H4 (cell line): ENCODE measurements around the gene DOP1A. TPM values are rescaled to one million over a fixed set of nuclear protein-coding genes. Genes with fewer than 3 reads are reported as not detected.
"Not testable (repeated sequence)": the region's sequence is repeated elsewhere in the genome, so short reads cannot be mapped to it uniquely, and the experiment has no call there.

Experiments used
- DNase-seq: peaks from one replicate; pipeline ENCODE4 v3.0.0-alpha.2; 2015; ENCODE audit warnings: low spot score
- total RNA-seq: library from RNA; depleted of rRNA; stranded (reverse); fragments of >200 nt; shearing (Covaris generic); gene quantifications from 2 replicates; pipeline ENCODE4 v1.2.3, GENCODE V29; 2014

The DOP1A gene
- total RNA-seq, 1 experiment from 2014 or later: 5.3 TPM

DNA sequence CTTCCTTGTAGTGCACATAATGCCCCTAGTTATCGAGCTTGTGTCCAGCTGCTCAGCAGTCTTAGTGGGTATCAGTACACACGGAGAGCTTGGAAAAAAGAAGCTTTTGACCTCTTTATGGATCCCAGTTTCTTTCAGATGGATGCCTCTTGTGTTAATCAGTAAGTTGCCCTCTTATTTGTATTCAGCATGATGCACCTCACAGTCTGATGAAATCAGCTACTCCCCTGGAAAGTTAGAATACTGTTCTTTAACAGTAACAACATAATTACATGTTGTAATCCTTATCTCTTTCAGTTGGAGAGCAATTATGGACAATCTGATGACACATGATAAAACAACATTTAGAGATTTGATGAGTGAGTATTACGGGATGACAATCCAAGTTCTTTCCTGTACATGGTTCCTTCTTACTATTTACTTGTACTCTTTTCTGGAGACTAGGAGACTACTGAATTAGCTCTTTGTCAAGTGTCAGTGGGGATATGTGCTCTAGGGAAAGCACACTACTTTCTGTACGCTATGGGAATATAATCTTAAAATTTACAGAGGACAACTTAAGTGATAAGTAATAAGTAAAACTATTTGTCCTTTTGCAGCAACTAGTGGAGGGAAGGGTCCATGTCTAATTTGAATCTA lies 86.5 kb downstream of the DOP1A start:
- DNase-seq: no peak

DNA sequence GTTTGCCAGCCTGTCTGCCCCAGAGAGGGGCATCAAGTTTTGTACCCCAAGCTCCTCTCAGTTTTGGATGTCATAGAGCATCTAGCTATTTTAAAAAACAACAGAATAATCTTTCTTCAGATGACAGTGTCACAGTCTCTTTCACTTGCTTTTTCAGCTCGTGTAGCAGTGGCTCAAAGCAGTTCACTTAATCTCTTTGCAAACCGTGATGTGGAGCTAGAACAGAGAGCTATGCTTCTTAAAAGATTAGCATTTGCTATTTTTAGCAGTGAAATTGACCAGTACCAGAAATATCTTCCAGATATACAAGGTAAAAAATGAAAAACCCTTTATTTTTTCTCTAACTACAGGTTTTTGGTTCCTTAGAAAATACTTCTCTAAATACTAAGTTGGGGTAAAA lies 88.3 kb downstream of the DOP1A start:
- DNase-seq: no peak

- no peak for DNase-seq
Observed at GRCh38 chr6:83160167-83160566, 92.7 kb downstream of the DOP1A start.

DNA sequence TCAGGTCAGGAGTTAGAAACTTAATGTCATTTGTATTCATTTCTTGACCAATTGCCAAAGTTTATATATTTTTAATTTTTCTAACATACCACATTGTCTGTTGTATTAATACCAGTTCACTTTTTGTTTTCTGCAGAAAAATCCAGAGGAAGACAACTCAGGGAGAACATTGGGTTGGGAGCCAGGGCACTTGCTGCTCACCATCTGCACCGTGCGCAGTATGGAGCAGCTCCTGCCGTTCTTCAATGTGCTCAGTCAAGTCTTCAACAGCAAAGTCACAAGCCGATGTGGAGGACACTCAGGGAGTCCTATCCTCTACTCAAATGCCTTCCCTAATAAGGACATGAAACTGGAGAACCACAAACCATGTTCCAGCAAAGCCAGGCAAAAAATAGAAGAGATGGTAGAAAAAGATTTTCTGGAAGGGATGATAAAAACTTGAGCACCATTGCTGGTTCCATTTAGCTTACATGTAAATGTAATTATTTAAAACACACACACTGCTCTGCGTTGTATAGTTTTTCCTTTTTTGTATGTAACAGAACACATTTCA lies 100.3 kb downstream of the DOP1A start:
- no peak for DNase-seq

GRCh38 chr6:83168556-83168955 lies 101.1 kb downstream of the DOP1A start:
- DNase-seq: no peak

DNA sequence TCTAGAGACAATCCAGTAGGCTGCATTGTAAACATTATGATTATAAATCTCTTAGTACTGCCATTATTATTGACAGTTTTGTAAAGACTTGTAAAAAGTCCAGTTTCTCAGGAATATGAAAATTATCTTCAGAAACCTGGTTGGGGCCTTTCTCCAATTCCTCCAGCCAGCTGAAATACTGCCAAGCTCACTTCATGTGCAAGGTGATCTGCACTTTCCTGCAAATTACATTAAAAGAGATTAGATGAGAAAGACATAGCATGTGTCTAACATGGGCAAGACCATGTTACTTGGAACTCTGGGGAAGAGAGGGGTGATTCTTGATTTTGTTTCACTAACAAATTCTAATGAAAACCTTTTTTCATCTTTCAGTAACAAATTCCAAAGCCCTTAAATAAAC lies 101.6 kb downstream of the DOP1A start:
- DNase-seq: no peak

DNA sequence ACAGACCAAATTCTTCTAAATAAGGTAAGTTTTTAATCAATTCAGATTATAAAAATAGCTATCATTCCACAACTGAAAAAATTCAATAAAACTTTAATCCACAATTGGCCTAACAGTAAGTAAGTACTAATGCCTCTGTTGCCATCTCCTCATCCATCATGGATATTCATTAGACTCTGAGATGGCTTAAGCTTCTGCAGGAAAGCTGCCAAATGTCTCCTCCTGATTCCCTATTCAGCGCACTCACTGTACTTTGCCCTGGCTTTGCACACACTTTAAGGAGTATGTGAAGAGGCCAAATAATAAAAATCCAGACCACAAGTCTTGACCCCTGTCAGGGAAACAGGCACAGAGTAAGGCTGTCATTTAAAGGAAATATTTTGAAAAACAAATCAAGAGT lies 102.0 kb downstream of the DOP1A start:
- DNase-seq: no peak

GRCh38 chr6:83176246-83176645 lies 108.8 kb downstream of the DOP1A start:
- DNase-seq: no peak

DNA sequence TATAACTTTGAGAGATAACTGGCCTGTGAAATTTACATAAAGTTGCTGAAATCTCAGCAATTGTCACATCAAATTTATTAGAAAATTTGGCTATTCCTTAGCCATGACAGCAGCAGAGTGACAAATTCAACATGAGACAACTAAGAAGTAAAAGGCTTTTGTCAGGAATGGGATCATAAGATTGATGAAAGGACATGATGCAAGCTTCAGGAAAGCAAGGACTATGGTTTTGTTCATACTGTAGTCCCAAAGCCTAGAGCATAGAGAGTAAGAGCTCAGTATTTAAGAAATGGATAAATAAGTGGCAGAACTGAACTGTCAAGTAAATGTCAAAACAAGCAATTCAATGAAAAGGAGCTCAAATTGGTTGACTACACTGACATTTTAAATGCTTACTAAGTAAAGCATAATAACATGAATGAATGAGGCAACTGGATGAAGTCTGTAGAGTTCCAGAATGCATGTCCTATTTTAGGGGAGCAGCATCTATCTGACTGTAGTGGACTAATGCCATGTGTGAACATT lies 113.0 kb downstream of the DOP1A start:
- no peak for DNase-seq

DNA sequence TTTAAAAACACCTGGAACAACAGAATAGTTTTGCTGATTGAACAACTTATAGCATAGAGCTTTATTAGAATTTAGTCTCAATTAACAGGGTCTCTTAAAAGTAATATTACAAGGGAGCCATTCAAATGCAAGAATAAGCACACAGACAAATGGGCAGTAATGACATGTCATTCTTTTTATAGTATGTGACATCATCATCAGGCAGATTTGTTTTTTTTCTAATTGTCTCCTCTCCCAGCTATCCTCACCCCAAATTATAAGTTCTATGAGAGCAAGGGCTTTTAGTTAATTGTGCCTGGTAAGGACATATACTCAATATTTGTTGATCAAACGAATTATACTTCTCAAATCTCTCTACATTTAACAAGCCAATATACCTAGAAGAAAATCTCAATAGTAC lies 114.6 kb downstream of the DOP1A start:
- no peak for DNase-seq

GRCh38 chr6:83183082-83183828 lies 115.8 kb downstream of the DOP1A start:
- peak; percentile 48 for DNase-seq

DNA sequence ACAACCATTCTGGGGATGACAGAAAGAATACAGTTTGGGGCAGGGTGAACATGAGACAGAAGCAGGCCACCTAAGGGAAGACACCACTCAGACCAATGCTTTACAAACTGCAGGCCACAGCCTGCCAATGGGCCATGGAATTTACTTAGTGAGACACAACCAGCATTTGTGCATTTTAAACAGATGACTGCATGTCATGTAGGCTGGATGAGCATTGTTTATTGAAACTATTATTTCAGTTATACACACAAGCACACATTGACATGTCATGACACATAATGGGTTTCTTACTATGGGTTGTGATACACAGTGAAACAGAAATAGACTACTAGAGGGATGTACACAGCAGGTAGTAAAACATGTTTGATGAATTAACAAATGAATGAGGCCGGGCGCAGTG lies 117.6 kb downstream of the DOP1A start:
- DNase-seq: no peak

DNA sequence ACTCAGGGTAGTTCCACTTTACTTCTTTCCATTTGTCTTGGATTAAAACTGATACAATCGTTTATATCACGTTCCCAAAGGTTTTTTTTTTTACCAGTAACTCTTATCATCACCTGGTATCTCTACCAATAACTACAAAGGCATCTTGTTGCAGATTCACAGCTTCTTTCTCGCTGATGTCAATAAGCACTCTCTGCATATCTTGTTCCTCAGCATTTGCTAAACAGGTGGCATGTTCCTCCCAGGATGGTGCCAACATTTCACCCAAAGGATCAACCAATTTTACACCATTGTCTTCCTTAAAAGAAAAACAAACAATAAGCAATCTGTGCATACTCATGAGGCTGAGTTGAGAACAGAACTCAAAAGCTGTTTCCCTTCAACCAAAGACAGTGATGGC lies 121.0 kb downstream of the DOP1A start:
- DNase-seq: no peak

- DNase-seq: no peak
Observed at GRCh38 chr6:83190626-83191025, 123.2 kb downstream of the DOP1A start.

DNA sequence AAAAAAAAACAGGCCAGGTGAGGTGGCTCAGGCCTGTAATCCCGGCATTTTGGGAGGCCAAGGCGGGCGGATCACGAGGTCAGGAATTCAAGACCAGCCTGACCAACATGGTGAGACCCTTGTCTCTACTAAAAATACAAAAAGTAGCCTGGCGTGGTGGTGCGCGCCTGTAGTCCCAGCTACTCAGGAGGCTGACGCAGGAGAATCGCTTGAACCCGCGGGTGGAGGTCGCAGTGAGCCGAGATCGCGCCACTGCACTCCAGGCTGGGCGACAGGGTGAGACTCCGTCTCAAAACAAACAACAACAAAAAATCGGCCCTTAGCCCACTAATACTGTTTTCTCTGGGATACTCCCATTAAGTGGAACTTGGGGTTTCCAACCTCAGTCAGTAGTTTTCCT lies 124.5 kb downstream of the DOP1A start:
- DNase-seq: not testable (repeated sequence)

DNA sequence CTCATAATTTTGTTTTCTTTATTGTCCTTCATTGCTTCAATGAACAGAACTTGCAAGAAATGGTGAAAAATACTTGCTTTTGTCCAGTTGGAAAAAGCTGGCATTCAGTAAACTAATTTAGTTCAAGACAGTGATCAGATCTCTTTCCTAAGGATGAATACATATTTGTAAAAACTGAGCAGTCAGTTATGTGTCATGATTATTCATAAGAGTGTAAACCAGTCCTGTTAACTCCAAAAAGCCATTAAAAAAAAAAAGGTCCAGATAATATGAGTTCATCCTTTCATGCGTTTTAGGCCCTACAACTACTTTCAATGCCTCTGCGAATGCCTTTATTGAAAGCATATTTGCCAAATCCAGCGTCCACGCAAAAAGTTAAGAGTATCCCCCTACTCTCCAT lies 125.0 kb downstream of the DOP1A start:
- no peak for DNase-seq

- peak; percentile 67 for DNase-seq
Observed at GRCh38 chr6:83192871-83193746, 125.6 kb downstream of the DOP1A start, which contains the start of the genes PGM3 and RWDD2A. Gene PGM3, minus strand, starts transcription at chr6:83193265. Its CDS starts 2,253 bp downstream, at chr6:83191012. Gene RWDD2A, plus strand, starts transcription at chr6:83193357. Its CDS starts 1,095 bp downstream, at chr6:83194452.

GRCh38 chr6:83193747-83194566 lies 126.5 kb downstream of the DOP1A start:
- DNase-seq: no peak

GRCh38 chr6:83198486-83199172 lies 131.2 kb downstream of the DOP1A start:
- no peak for DNase-seq

DNA sequence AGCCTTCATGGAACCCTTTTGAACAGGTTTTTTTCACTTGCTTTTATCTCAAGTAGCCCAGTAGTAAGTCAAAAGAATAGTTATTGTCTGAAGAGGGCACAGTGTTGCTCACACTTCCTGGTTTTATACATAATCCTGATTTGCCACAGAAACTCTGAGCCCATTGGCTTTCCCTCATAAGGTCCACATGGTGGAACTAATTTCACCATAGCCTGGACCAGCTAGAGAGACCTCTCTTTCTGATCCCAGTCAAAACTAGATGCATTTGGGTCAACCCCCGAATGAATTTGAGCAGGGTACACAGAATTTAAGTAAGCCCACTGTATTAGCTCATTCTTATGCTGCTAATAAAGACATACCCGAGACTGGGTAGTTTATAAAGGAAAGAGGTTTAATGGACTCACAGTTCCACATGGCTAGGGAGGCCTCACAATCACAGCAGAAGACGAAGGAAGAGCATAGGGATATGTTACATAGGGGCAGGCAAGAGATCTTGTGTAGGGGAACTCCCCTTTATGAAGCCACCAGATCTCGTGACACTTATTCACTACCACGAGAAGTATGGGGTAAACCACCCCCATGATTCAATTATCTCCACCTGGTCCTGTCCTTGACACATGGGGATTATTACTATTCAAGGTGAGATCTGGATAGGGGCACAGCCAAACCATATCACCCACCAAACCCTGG lies 131.8 kb downstream of the DOP1A start:
- no peak for DNase-seq
